HepG2 (cell line): ENCODE data around the gene LILRB2. TPM values are rescaled to one million over a fixed set of nuclear protein-coding genes. Genes with fewer than 3 reads are reported as not detected.

ENCODE experiments used
- ATAC-seq: fragments of 200-7000 bp; cut with Tn5 transposase; 3 replicates; pipeline ENCODE4 v1.9.1; 2020; ENCODE audit warnings: mild to moderate bottlenecking, moderate library complexity
- BruUV-seq: library from RNA; stranded (reverse); fragments of 400-500 nt; replicated peaks from 2 replicates; lab custom pipeline; 2021; lab: Mats Ljungman, UMichigan
- CTCF ChIA-PET: fragments of 300-600 bp; formaldehyde crosslinking; extraction: SDS; loops from one replicate; lab custom pipeline; 2021; ENCODE audit warnings: low total read pairs, inconsistent platforms, low intra/inter-chr PET ratio; lab: Yijun Ruan, JAX
- POLR2A ChIA-PET: fragments of 350-600 bp; sonication (Branson Sonifier 250); formaldehyde crosslinking; loops from one replicate; lab custom pipeline; 2020; ENCODE audit warnings: antibody characterized with exemption, inconsistent platforms; lab: Yijun Ruan, JAX
- DNase-seq: peaks from one replicate; pipeline ENCODE4 v3.0.0-alpha.2; 2015; ENCODE audit warnings: low spot score
- FAIRE-seq: peaks from 3 replicates; lab custom pipeline; 2011; peaks lifted over from hg19 to GRCh38; lab: Jason Lieb, UNC
- H2AFZ ChIP-seq: one replicate; pipeline ENCODE4 v1.6.1; 2011; ENCODE audit warnings: low read length, inconsistent platforms
- H3K27ac ChIP-seq: fragments of 300-600 bp; 3 replicates; pipeline ENCODE4 v1.8.0; 2011; ENCODE audit warnings: mixed run types, mild to moderate bottlenecking, mixed read lengths, low read length, inconsistent platforms; ENCODE audit not compliant: insufficient read depth; ENCODE audit errors: extremely low read length
- H3K27me3 ChIP-seq, 2 experiments: fragments of 200-600 bp in 1 of 2; 2 replicates in 1 of 2; 3 replicates in 1 of 2; pipeline versions ENCODE4 v1.6.0 to v1.8.0; 2011; ENCODE audit warnings: low read length in 2 of 2, mild to moderate bottlenecking in 2 of 2, moderate library complexity in 2 of 2, inconsistent platforms in 1 of 2; ENCODE audit not compliant: insufficient read depth in 2 of 2, control insufficient read depth in 1 of 2
- H3K36me3 ChIP-seq, 2 experiments: fragments of 200-600 bp in 1 of 2; replicated peaks in 1 of 2; 2 replicates in 1 of 2; 3 replicates in 1 of 2; pipeline versions ENCODE4 v1.5.1 to v1.8.0; 2011; ENCODE audit warnings: low read length in 2 of 2, inconsistent platforms in 1 of 2; ENCODE audit not compliant: insufficient read depth in 2 of 2, control insufficient read depth in 1 of 2
- H3K4me1 ChIP-seq: 2 replicates; pipeline ENCODE4 v1.5.1; 2012; ENCODE audit warnings: low read length, inconsistent platforms; ENCODE audit not compliant: insufficient read depth
- H3K4me2 ChIP-seq: 2 replicates; pipeline ENCODE4 v1.6.0; 2011; ENCODE audit warnings: low read depth, low read length, inconsistent platforms
- H3K4me3 ChIP-seq, 3 experiments: fragments of 200-600 bp in 1 of 3; sonication (generic), shearing (Covaris generic) in 1 of 3; replicated peaks in 1 of 3; 2 replicates each; pipeline ENCODE4 v1.5.1; 2011 to 2016; ENCODE audit warnings: low read length in 3 of 3, inconsistent platforms in 2 of 3, low read depth in 2 of 3, mild to moderate bottlenecking in 2 of 3, control low read depth in 1 of 3, mixed read lengths in 1 of 3; ENCODE audit not compliant: insufficient read depth in 1 of 3
- H3K79me2 ChIP-seq: one replicate; pipeline ENCODE4 v1.6.1; 2011; ENCODE audit warnings: low read length, inconsistent platforms; ENCODE audit not compliant: insufficient read depth
- H3K9ac ChIP-seq: 2 replicates; pipeline ENCODE4 v1.6.0; 2011; ENCODE audit warnings: mild to moderate bottlenecking, low read depth, low read length, inconsistent platforms; ENCODE audit not compliant: insufficient read depth
- H3K9me3 ChIP-seq: 2 replicates; pipeline ENCODE4 v1.5.1; 2012; ENCODE audit warnings: mild to moderate bottlenecking, low read length
- H4K20me1 ChIP-seq: 2 replicates; pipeline ENCODE4 v1.6.0; 2011; ENCODE audit warnings: inconsistent platforms, mild to moderate bottlenecking, low read length, moderate library complexity; ENCODE audit not compliant: insufficient read depth
- FIP1L1 ChIP-seq: fragments of 200-400 bp; formaldehyde crosslinking; IDR thresholded peaks from 2 replicates; pipeline ENCODE4 v1.6.1; 2018; ENCODE audit warnings: low read depth, mild to moderate bottlenecking, low read length, moderate library complexity, borderline replicate concordance; ENCODE audit not compliant: insufficient read depth
- FOXA3 ChIP-seq: IDR thresholded peaks from 2 replicates; pipeline ENCODE4 v1.6.1; 2016; ENCODE audit warnings: missing genetic modification reagents, missing compliant biosample characterization
- FOXP1 ChIP-seq, 2 experiments: fragments of 450-650 bp in 1 of 2; IDR thresholded peaks; 2 replicates each; pipeline ENCODE4 v1.6.1; 2017 to 2018; ENCODE audit warnings: antibody characterized with exemption in 1 of 2
- GATAD1 ChIP-seq: IDR thresholded peaks from 2 replicates; pipeline ENCODE4 v1.6.1; 2016; ENCODE audit warnings: missing genetic modification reagents, missing compliant biosample characterization
- HNF4G ChIP-seq, 2 experiments: sonication (generic) in 1 of 2; formaldehyde crosslinking in 1 of 2; IDR thresholded peaks; 2 replicates each; pipeline versions ENCODE4 v1.4.0 to v1.6.1; 2011 to 2020; ENCODE audit warnings: borderline replicate concordance in 2 of 2, low read depth in 2 of 2, mild to moderate bottlenecking in 2 of 2, low read length in 1 of 2, missing genetic modification reagents in 1 of 2, moderate library complexity in 1 of 2
- KMT2B ChIP-seq: IDR thresholded peaks from 2 replicates; pipeline ENCODE4 v1.6.1; 2016; ENCODE audit warnings: missing genetic modification reagents, missing compliant biosample characterization
- RORA ChIP-seq: sonication (generic); formaldehyde crosslinking; IDR thresholded peaks from 2 replicates; pipeline ENCODE4 v1.5.0; 2020; ENCODE audit warnings: mild to moderate bottlenecking, missing genetic modification reagents, moderate library complexity
- TP53 ChIP-seq: sonication (generic); formaldehyde crosslinking; conservative IDR thresholded peaks from 2 replicates; pipeline ENCODE4 v1.4.0; 2020; ENCODE audit warnings: missing genetic modification reagents
- ZNF12 ChIP-seq: sonication (generic); formaldehyde crosslinking; IDR thresholded peaks from 2 replicates; pipeline ENCODE4 v1.5.0; 2020; ENCODE audit warnings: missing genetic modification reagents
- ZNF136 ChIP-seq: sonication (generic); formaldehyde crosslinking; IDR thresholded peaks from 2 replicates; pipeline ENCODE4 v1.8.1; 2022; ENCODE audit warnings: low read depth, mild to moderate bottlenecking, moderate library complexity, missing genetic modification reagents
- ZNF251 ChIP-seq: sonication (generic); formaldehyde crosslinking; IDR thresholded peaks from 2 replicates; pipeline ENCODE4 v1.9.0; 2021; ENCODE audit warnings: mild to moderate bottlenecking, missing genetic modification reagents
- ZNF619 ChIP-seq: sonication (generic); formaldehyde crosslinking; IDR thresholded peaks from 2 replicates; pipeline ENCODE4 v1.4.0; 2020; ENCODE audit warnings: mild to moderate bottlenecking, missing genetic modification reagents
- WGBS: methylation state at CpG from one replicate; pipeline ENCODE4 v1.1.6; 2017; ENCODE audit warnings: low lambda C conversion rate; 5-methylcytosine and 5-hydroxymethylcytosine counted together
- in situ Hi-C: cut with HindIII; loops from 2 replicates; pipeline ENCODE4 v1.10.0; 2017; ENCODE audit warnings: low pct_unique_long_range_greater_than_20kb; ENCODE audit not compliant: extremely low pct_ligation_motif_present
- intact Hi-C: fragments of 100-400 bp; cut with micrococcal nuclease; formaldehyde crosslinking; loops from one replicate; pipeline ENCODE4 v1.10.0; 2022; ENCODE audit not compliant: unreplicated experiment
- polyA plus RNA-seq, 8 experiments: library from polyadenylated mRNA; depleted of rRNA in 3 of 8; stranded (reverse) in 7 of 8; unstranded in 1 of 8; fragments of >200 nt; fragmentation: Illumina TruSeq in 4 of 8; extraction: Trizol in 4 of 8; gene quantifications; 2 replicates each; pipeline versions ENCODE4 v1.2.1 to v1.2.3, GENCODE V29; 2011 to 2016; ENCODE audit warnings: low read depth in 4 of 8, missing spikeins in 1 of 8, mixed read lengths in 1 of 8; ENCODE audit not compliant: insufficient read depth in 1 of 8
- total RNA-seq, 5 experiments: library from RNA; depleted of rRNA; stranded (reverse); fragments of >200 nt; fragmentation: Illumina TruSeq; extraction: Trizol; gene quantifications; 2 replicates each; pipeline ENCODE4 v1.2.3, GENCODE V29; 2016; ENCODE audit warnings: low read depth in 1 of 5
- TF ChIP-seq, protein P1 (sequence below): sonication (generic); formaldehyde crosslinking; IDR thresholded peaks from 2 replicates; pipeline ENCODE4 v1.8.0; 2022; ENCODE audit warnings: mild to moderate bottlenecking, missing genetic modification reagents, moderate library complexity
- TF ChIP-seq, protein P2 (sequence below): IDR thresholded peaks from 2 replicates; pipeline ENCODE4 v1.6.1; 2012; ENCODE audit warnings: low read depth, low read length, improper control_type of control experiment
- TF ChIP-seq, protein P3 (sequence below): sonication (generic); formaldehyde crosslinking; IDR thresholded peaks from 2 replicates; pipeline ENCODE4 v1.4.0; 2020; ENCODE audit warnings: mild to moderate bottlenecking, missing genetic modification reagents

The LILRB2 gene
- total and polyA plus RNA-seq, 2 of the 13 experiments (the other 11 are each of a cell fraction or from before 2014, with no cell fraction given) = not detected

DNA sequence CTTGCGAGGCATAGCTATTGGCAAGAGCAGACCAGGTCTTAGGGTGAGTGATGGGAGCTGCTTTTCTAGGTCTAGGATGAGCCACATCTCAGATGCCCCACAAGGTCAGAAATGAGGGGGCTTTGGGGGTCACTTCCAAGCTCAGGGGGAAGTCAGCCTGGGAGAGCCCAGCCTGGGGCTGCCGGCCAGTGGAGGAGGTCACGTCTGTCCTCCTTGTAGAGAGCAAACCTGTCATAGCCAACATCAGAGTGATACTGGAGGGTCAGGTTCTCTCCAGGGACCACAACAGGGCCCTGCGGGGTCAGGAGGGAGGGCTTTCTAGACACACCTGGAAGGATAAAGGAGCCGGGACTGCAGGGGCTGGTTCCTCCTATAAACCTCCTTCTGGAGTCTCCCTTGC lies 29.6 kb upstream of the LILRB2 start:
- H3K4me1 ChIP-seq = no peaks in the 10 kb centered on the region
- WGBS = 11% methylated on average over 3 of the region's 5 CpGs
- ChIA-PET CTCF (no interaction called here), POLR2A (no interaction called here)
- H3K9me3 ChIP-seq = no peaks in the 10 kb centered on the region
- H3K79me2 ChIP-seq = no peaks in the 10 kb centered on the region
- ATAC-seq = no peak
- H3K27me3 ChIP-seq = peaks cover 2 to 8% of the 10 kb centered on the region in 2 experiments; a peak in 3 of 5 replicates
- no peak overlapping the region for H2AFZ ChIP-seq
- H3K4me3 ChIP-seq = no peak overlapping the region
- FAIRE-seq = no peak
- no peak overlapping the region for H3K27ac ChIP-seq
- H3K4me2 ChIP-seq = no peak overlapping the region
- BruUV-seq = no TSS peak
- no peak for DNase-seq
- H4K20me1 ChIP-seq = no peaks in the 10 kb centered on the region
- no peaks in the 10 kb centered on the region for H3K36me3 ChIP-seq
- no peak for TF ChIP-seq KMT2B
- no peak for TF ChIP-seq ZNF619
- TF ChIP-seq ZNF136 (CRISPR knock-in tag) = no peak
- TF ChIP-seq GATAD1 (CRISPR knock-in tag) = no peak
- no peak for TF ChIP-seq FIP1L1
- TF ChIP-seq, protein P1, sequence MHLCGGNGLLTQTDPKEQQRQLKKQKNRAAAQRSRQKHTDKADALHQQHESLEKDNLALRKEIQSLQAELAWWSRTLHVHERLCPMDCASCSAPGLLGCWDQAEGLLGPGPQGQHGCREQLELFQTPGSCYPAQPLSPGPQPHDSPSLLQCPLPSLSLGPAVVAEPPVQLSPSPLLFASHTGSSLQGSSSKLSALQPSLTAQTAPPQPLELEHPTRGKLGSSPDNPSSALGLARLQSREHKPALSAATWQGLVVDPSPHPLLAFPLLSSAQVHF (CRISPR knock-in tag) = no peak
- no peak for TF ChIP-seq TP53 (CRISPR knock-in tag)
- TF ChIP-seq RORA (CRISPR knock-in tag) = no peak
- TF ChIP-seq ZNF251 (CRISPR knock-in tag) = no peak
- no peak for TF ChIP-seq FOXA3 (CRISPR knock-in tag)
- TF ChIP-seq HNF4G (IDR thresholded peaks at IDR 0.05; ENCODE audit: borderline replicate concordance, low read depth, low read length) = no peak
- no peak for TF ChIP-seq HNF4G (CRISPR knock-in tag; IDR thresholded peaks at IDR 0.05; ENCODE audit: borderline replicate concordance, low read depth)
- TF ChIP-seq, protein P2, sequence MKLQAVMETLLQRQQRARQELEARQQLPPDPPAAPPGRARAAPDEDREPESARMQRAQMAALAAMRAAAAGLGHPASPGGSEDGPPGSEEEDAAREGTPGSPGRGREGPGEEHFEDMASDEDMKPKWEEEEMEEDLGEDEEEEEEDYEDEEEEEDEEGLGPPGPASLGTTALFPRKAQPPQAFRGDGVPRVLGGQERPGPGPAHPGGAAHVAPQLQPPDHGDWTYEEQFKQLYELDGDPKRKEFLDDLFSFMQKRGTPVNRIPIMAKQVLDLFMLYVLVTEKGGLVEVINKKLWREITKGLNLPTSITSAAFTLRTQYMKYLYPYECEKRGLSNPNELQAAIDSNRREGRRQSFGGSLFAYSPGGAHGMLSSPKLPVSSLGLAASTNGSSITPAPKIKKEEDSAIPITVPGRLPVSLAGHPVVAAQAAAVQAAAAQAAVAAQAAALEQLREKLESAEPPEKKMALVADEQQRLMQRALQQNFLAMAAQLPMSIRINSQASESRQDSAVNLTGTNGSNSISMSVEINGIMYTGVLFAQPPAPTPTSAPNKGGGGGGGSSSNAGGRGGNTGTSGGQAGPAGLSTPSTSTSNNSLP = no peak
- TF ChIP-seq, protein P3, sequence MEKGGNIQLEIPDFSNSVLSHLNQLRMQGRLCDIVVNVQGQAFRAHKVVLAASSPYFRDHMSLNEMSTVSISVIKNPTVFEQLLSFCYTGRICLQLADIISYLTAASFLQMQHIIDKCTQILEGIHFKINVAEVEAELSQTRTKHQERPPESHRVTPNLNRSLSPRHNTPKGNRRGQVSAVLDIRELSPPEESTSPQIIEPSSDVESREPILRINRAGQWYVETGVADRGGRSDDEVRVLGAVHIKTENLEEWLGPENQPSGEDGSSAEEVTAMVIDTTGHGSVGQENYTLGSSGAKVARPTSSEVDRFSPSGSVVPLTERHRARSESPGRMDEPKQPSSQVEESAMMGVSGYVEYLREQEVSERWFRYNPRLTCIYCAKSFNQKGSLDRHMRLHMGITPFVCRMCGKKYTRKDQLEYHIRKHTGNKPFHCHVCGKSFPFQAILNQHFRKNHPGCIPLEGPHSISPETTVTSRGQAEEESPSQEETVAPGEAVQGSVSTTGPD (CRISPR knock-in tag) = no peak
- TF ChIP-seq FOXP1 (IDR thresholded peaks at IDR 0.05) = no peak
- TF ChIP-seq FOXP1 (CRISPR knock-in tag; IDR thresholded peaks at IDR 0.05) = no peak
- TF ChIP-seq ZNF12 (CRISPR knock-in tag) = no peak
- intact Hi-C loops (no loop called here), in situ Hi-C loops (no loop called here)
- H3K9ac ChIP-seq = no peak overlapping the region
